IMR-90 (cell line): ENCODE measurements around the gene CST9. TPM values are rescaled to one million over a fixed set of nuclear protein-coding genes. Genes with fewer than 3 reads are reported as not detected.

ENCODE experiments used
- ATAC-seq: fragments of 200-7000 bp; cut with Tn5 transposase; 2 replicates; pipeline ENCODE4 v1.9.1; 2020; ENCODE audit warnings: low read depth, mild to moderate bottlenecking, moderate library complexity
- BruUV-seq: library from RNA; stranded (reverse); fragments of 400-500 nt; replicated peaks from 2 replicates; lab custom pipeline; 2021; lab: Mats Ljungman, UMichigan
- CTCF ChIA-PET: fragments of 300-600 bp; formaldehyde crosslinking; extraction: SDS; loops from one replicate; lab custom pipeline; 2021; ENCODE audit warnings: antibody characterized with exemption; lab: Yijun Ruan, JAX
- POLR2A ChIA-PET: fragments of 300-600 bp; sonication (Branson Sonifier 250); formaldehyde crosslinking; loops from one replicate; lab custom pipeline; 2022; ENCODE audit warnings: antibody characterized with exemption; ENCODE audit not compliant: unreplicated experiment; lab: Charles Lee
- DNase-seq: peaks from one replicate; pipeline ENCODE4 v3.0.0; 2013
- H2AFZ ChIP-seq: replicated peaks from 2 replicates; pipeline ENCODE3; 2013; ENCODE audit warnings: low read length, mild to moderate bottlenecking; ENCODE audit not compliant: poor library complexity
- H2AK5ac ChIP-seq: 2 replicates; pipeline ENCODE4 v1.6.1; 2013; ENCODE audit warnings: low read depth, low read length, inconsistent platforms
- H2AK9ac ChIP-seq: replicated peaks from 2 replicates; pipeline ENCODE3; 2013; ENCODE audit warnings: mild to moderate bottlenecking, low read depth, low read length, moderate library complexity; ENCODE audit not compliant: poor library complexity
- H2BK120ac ChIP-seq: 2 replicates; pipeline ENCODE4 v1.6.1; 2013; ENCODE audit warnings: low read depth, low read length, inconsistent platforms
- H2BK15ac ChIP-seq: 3 replicates; pipeline ENCODE4 v1.6.1; 2013; ENCODE audit warnings: low read depth, low read length, inconsistent platforms
- H2BK20ac ChIP-seq: 2 replicates; pipeline ENCODE4 v1.6.1; 2013; ENCODE audit warnings: low read depth, mild to moderate bottlenecking, inconsistent platforms, low read length, moderate library complexity
- H2BK5ac ChIP-seq: 2 replicates; pipeline ENCODE4 v1.6.1; 2013; ENCODE audit warnings: mild to moderate bottlenecking, low read depth, low read length, inconsistent platforms; ENCODE audit not compliant: poor library complexity, severe bottlenecking
- H3K14ac ChIP-seq: replicated peaks from 2 replicates; pipeline ENCODE4 v1.6.1; 2013; ENCODE audit warnings: low read depth, low read length, inconsistent platforms
- H3K18ac ChIP-seq: 2 replicates; pipeline ENCODE4 v1.6.1; 2013; ENCODE audit warnings: low read depth, low read length, control low read depth
- H3K23ac ChIP-seq: 2 replicates; pipeline ENCODE4 v1.6.1; 2013; ENCODE audit warnings: low read depth, low read length, inconsistent platforms
- H3K27ac ChIP-seq: 2 replicates; pipeline ENCODE4 v1.5.1; 2013; ENCODE audit warnings: mild to moderate bottlenecking, control low read depth, low read length; ENCODE audit not compliant: insufficient read depth
- H3K27me3 ChIP-seq: 2 replicates; pipeline ENCODE4 v1.6.1; 2013; ENCODE audit warnings: low read length; ENCODE audit not compliant: control insufficient read depth, insufficient read depth
- H3K36me3 ChIP-seq: 2 replicates; pipeline ENCODE4 v1.6.1; 2013; ENCODE audit warnings: low read length, mixed read lengths; ENCODE audit not compliant: control insufficient read depth, insufficient read depth
- H3K4ac ChIP-seq: 2 replicates; pipeline ENCODE4 v1.6.1; 2013; ENCODE audit warnings: low read depth, low read length, inconsistent platforms
- H3K4me1 ChIP-seq: 2 replicates; pipeline ENCODE4 v1.6.1; 2013; ENCODE audit warnings: low read length, mixed read lengths; ENCODE audit not compliant: control insufficient read depth, insufficient read depth
- H3K4me2 ChIP-seq: 2 replicates; pipeline ENCODE4 v1.6.1; 2013; ENCODE audit warnings: low read depth, mild to moderate bottlenecking, control low read depth, low read length, moderate library complexity
- H3K4me3 ChIP-seq: 2 replicates; pipeline ENCODE4 v1.5.1; 2013; ENCODE audit warnings: low read depth, mild to moderate bottlenecking, control low read depth, low read length, moderate library complexity; ENCODE audit not compliant: insufficient read depth
- H3K56ac ChIP-seq: 2 replicates; pipeline ENCODE4 v1.6.1; 2013; ENCODE audit warnings: low read length, inconsistent platforms; ENCODE audit not compliant: insufficient read depth; ENCODE audit errors: extremely low read depth
- H3K79me1 ChIP-seq, 2 experiments: 2 replicates each; pipeline ENCODE4 v1.6.1; 2013; ENCODE audit warnings: low read length in 2 of 2, inconsistent platforms in 1 of 2, low read depth in 1 of 2
- H3K9ac ChIP-seq: 2 replicates; pipeline ENCODE4 v1.6.1; 2013; ENCODE audit warnings: low read depth, low read length, control low read depth
- H3K9me1 ChIP-seq: 2 replicates; pipeline ENCODE4 v1.6.1; 2013; ENCODE audit warnings: low read length, inconsistent platforms; ENCODE audit not compliant: insufficient read depth
- H3K9me3 ChIP-seq: 2 replicates; pipeline ENCODE4 v1.6.1; 2013; ENCODE audit warnings: low read length; ENCODE audit not compliant: control insufficient read depth, insufficient read depth
- H4K20me1 ChIP-seq: 2 replicates; pipeline ENCODE4 v1.6.1; 2013; ENCODE audit warnings: low read length, inconsistent platforms; ENCODE audit not compliant: insufficient read depth
- H4K5ac ChIP-seq: 2 replicates; pipeline ENCODE4 v1.6.1; 2013; ENCODE audit warnings: mild to moderate bottlenecking, low read depth, low read length, control low read depth
- H4K8ac ChIP-seq, 2 experiments: 2 replicates each; pipeline ENCODE4 v1.6.1; 2013; ENCODE audit warnings: low read depth in 2 of 2, low read length in 2 of 2, control low read depth in 1 of 2, inconsistent platforms in 1 of 2
- H4K91ac ChIP-seq: 2 replicates; pipeline ENCODE4 v1.6.1; 2013; ENCODE audit warnings: low read depth, low read length, inconsistent platforms; ENCODE audit not compliant: insufficient read depth
- BHLHE40 ChIP-seq: fragments of 150-350 bp; IDR thresholded peaks from 2 replicates; pipeline ENCODE4 v1.6.1; 2016; ENCODE audit warnings: mild to moderate bottlenecking, low read depth, low read length
- CEBPB ChIP-seq: IDR thresholded peaks from 2 replicates; pipeline ENCODE4 v1.6.1; 2012; ENCODE audit warnings: low read depth, low read length, improper control_type of control experiment
- CHD1 ChIP-seq: IDR thresholded peaks from 2 replicates; pipeline ENCODE4 v1.6.1; 2012; ENCODE audit warnings: low read depth, low read length, improper control_type of control experiment
- CTCF ChIP-seq: conservative IDR thresholded peaks from 2 replicates; pipeline ENCODE4 v1.5.1; 2012; ENCODE audit warnings: mild to moderate bottlenecking, low read depth, low read length, improper control_type of control experiment
- FOS ChIP-seq: fragments of 150-350 bp; IDR thresholded peaks from 2 replicates; pipeline ENCODE4 v1.6.1; 2016; ENCODE audit warnings: low read depth, low read length
- MAFK ChIP-seq: IDR thresholded peaks from 2 replicates; pipeline ENCODE4 v1.6.1; 2012; ENCODE audit warnings: low read depth, low read length, improper control_type of control experiment
- MAZ ChIP-seq: IDR thresholded peaks from 2 replicates; pipeline ENCODE4 v1.6.1; 2012; ENCODE audit warnings: low read depth, mild to moderate bottlenecking, low read length, improper control_type of control experiment, moderate library complexity, borderline replicate concordance
- MXI1 ChIP-seq: IDR thresholded peaks from 2 replicates; pipeline ENCODE4 v1.6.1; 2012; ENCODE audit warnings: low read depth, mild to moderate bottlenecking, low read length, moderate library complexity, borderline replicate concordance
- NFE2L2 ChIP-seq: fragments of 150-350 bp; IDR thresholded peaks from 2 replicates; pipeline ENCODE4 v1.6.1; 2016; ENCODE audit warnings: low read depth, mild to moderate bottlenecking, low read length
- RCOR1 ChIP-seq: IDR thresholded peaks from 2 replicates; pipeline ENCODE4 v1.6.1; 2012; ENCODE audit warnings: mild to moderate bottlenecking, low read length, improper control_type of control experiment; ENCODE audit not compliant: insufficient replicate concordance
- RFX5 ChIP-seq: IDR thresholded peaks from 2 replicates; pipeline ENCODE4 v1.8.0; 2012; ENCODE audit warnings: low read depth, mild to moderate bottlenecking, low read length, moderate library complexity
- SMC3 ChIP-seq: fragments of 150-350 bp; IDR thresholded peaks from 2 replicates; pipeline ENCODE4 v1.6.1; 2016; ENCODE audit warnings: low read depth, mild to moderate bottlenecking, antibody characterized with exemption, low read length, moderate library complexity
- USF2 ChIP-seq: fragments of 150-350 bp; IDR thresholded peaks from 2 replicates; pipeline ENCODE4 v1.6.1; 2017; ENCODE audit warnings: mild to moderate bottlenecking, antibody characterized with exemption, low read length, low read depth
- WGBS, 2 experiments: methylation state at CpG; one replicate each; pipeline versions ENCODE4 v1.1.5 to v1.1.7; 2013; ENCODE audit warnings: missing lambda C conversion rate in 2 of 2; ENCODE audit not compliant: insufficient read length in 1 of 2; ENCODE audit errors: extremely low coverage in 2 of 2; 5-methylcytosine and 5-hydroxymethylcytosine counted together
- dilution Hi-C: fragments of 300-500 bp; cut with HindIII; formaldehyde crosslinking; loops from one replicate; pipeline ENCODE4 v1.14.3; 2018; ENCODE audit warnings: low sequenced_read_pairs; ENCODE audit not compliant: unreplicated experiment
- in situ Hi-C: fragments of 300-500 bp; cut with MboI; formaldehyde crosslinking; loops from 3 replicates; pipeline ENCODE4 v1.14.3; 2019; ENCODE audit warnings: low sequenced_read_pairs, inconsistent platforms, mixed read lengths
- intact Hi-C: fragments of 100-400 bp; cut with micrococcal nuclease; formaldehyde crosslinking; loops from 2 replicates; pipeline ENCODE4 v1.10.0; 2022
- polyA plus RNA-seq, 3 experiments: library from polyadenylated mRNA; depleted of rRNA; stranded (reverse); fragments of >200 nt; gene quantifications; 2 replicates each; pipeline ENCODE4 v1.2.3, GENCODE V29; 2012; ENCODE audit warnings: low replicate concordance in 1 of 3
- total RNA-seq: library from RNA; depleted of rRNA; stranded (reverse); fragments of >200 nt; gene quantifications from 2 replicates; pipeline ENCODE4 v1.2.3, GENCODE V29; 2012
- TF ChIP-seq, protein P1 (sequence below): fragments of 150-350 bp; IDR thresholded peaks from 2 replicates; pipeline ENCODE4 v1.6.1; 2016; ENCODE audit warnings: low read depth, mild to moderate bottlenecking, low read length, moderate library complexity, borderline replicate concordance

Gene CST9
- total and polyA plus RNA-seq, 2 of the 4 experiments (the other 2 are of a cell fraction): not detected

DNA sequence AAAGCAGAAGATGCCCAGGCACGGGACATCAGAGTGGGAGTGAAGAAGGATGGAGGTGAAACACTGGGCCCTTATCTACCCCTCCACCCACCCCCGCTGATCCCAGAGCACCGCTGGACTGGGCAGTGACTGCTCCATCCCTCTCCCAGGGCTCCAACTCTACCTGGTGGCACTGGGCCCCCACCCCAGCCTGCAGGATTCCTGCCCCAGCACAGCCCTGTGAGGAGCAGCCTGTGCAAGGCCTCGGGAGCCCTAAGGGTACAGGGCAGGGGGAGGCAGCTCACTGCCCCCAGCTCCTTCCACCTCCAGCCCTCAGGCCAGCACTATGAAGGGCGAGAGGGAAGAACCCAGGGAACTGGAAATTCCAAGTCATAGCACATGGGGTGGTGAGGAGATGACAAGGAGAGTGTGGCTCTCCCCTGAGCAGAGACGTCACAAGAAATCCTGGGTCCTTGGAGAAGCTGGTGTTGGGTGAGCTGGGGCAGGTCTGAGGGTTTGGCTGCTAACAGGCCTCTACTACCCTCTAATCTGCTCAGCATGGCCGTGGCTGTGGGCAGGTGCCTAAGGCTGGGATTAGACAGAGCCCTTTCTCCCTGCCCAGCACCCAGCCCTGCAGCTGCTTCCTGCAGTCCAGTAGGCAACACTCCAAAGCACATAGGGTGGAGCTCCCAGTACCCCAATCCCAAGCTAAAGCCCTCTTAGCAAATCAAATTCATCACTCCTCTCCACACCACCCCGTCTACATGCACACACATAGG, 28.5 kb upstream of the CST9 start:
- Histone ChIP-seq H3K9me1 (peaks cover 6% of the 10 kb centered on the region; the same call in 1 of the 2 replicates), H2BK15ac (no peak overlapping the region), H4K20me1 (peaks cover 6% of the 10 kb centered on the region; the same call in 1 of the 2 replicates), H2AFZ (no peak overlapping the region), H3K4me1 (peaks cover 8% of the 10 kb centered on the region), H3K9ac (no peak overlapping the region), H3K36me3 (peaks cover 16% of the 10 kb centered on the region), H3K56ac (no peak overlapping the region), H3K14ac (no peak overlapping the region), H3K4me2 (no peak overlapping the region), H4K5ac (no peak overlapping the region), H4K91ac (no peak overlapping the region), H3K27me3 (no peaks in the 10 kb centered on the region), H3K23ac (no peak overlapping the region), H2BK5ac (no peak overlapping the region), H3K27ac (no peak overlapping the region), H2AK5ac (no peak overlapping the region), H4K8ac (no peak overlapping the region), H3K4me3 (no peak overlapping the region), H2BK120ac (no peak overlapping the region), H2AK9ac (no peak overlapping the region), H3K18ac (no peak overlapping the region), H3K9me3 (no peaks in the 10 kb centered on the region), H3K79me1 (peaks cover 17 to 29% of the 10 kb centered on the region in 2 experiments), H2BK20ac (no peak overlapping the region), H3K4ac (no peak overlapping the region)
- POLR2A ChIA-PET: no interaction called here
- intact Hi-C loops (no loop called here), in situ Hi-C loops (loop anchor here (25.0 kb wide), 2 partner anchors 1628 to 1778 kb away; partner anchors contain the start of gene GINS1), dilution Hi-C loops (no loop called here)
- no peak for ATAC-seq
- CTCF ChIA-PET: no interaction called here
- no peak for TF ChIP-seq MXI1
- no peak for TF ChIP-seq FOS
- TF ChIP-seq USF2: no peak
- no peak for TF ChIP-seq RCOR1
- no peak for TF ChIP-seq CHD1
- TF ChIP-seq BHLHE40: no peak
- TF ChIP-seq CTCF: no peak
- TF ChIP-seq RFX5: no peak
- TF ChIP-seq MAFK: no peak
- no peak for TF ChIP-seq CEBPB
- no peak for TF ChIP-seq SMC3
- TF ChIP-seq NFE2L2: no peak
- TF ChIP-seq, protein P1, sequence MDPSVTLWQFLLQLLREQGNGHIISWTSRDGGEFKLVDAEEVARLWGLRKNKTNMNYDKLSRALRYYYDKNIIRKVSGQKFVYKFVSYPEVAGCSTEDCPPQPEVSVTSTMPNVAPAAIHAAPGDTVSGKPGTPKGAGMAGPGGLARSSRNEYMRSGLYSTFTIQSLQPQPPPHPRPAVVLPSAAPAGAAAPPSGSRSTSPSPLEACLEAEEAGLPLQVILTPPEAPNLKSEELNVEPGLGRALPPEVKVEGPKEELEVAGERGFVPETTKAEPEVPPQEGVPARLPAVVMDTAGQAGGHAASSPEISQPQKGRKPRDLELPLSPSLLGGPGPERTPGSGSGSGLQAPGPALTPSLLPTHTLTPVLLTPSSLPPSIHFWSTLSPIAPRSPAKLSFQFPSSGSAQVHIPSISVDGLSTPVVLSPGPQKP: no peak
- TF ChIP-seq MAZ: no peak
- DNase-seq: no peak
- no TSS peak for BruUV-seq
- 100% methylated on average over 1 of the region's 8 CpGs; no CpG with 5 or more reads in 1 of the 2 experiments for WGBS, 2 experiments
